Upper lobe of right lung (tissue), 1 donor: ENCODE measurements around the gene ETHE1. TPM values are rescaled to one million over a fixed set of nuclear protein-coding genes. Genes with fewer than 3 reads are reported as not detected.

Source experiments
- ATAC-seq: fragments of 200-7000 bp; cut with Tn5 transposase; one replicate; pipeline ENCODE4 v1.9.1; 2020; ENCODE audit warnings: mild to moderate bottlenecking, moderate library complexity
- DNase-seq: peaks from one replicate; pipeline ENCODE4 v3.0.0-alpha.2; 2020
- H3K27ac ChIP-seq: fragments of 200-600 bp; one replicate; pipeline ENCODE4 v1.8.0; 2022
- H3K27me3 ChIP-seq: fragments of 200-600 bp; one replicate; pipeline ENCODE4 v1.8.0; 2022; ENCODE audit warnings: mild to moderate bottlenecking
- H3K36me3 ChIP-seq: fragments of 200-600 bp; one replicate; pipeline ENCODE4 v1.8.0; 2022
- H3K4me1 ChIP-seq: fragments of 200-600 bp; one replicate; pipeline ENCODE4 v1.8.0; 2022
- H3K4me3 ChIP-seq: fragments of 200-600 bp; one replicate; pipeline ENCODE4 v1.8.0; 2022; ENCODE audit warnings: mild to moderate bottlenecking
- H3K9me3 ChIP-seq: fragments of 200-600 bp; one replicate; pipeline ENCODE4 v1.8.0; 2022
- CTCF ChIP-seq: fragments of 200-600 bp; IDR thresholded peaks from one replicate; pipeline ENCODE4 v1.8.0; 2022; ENCODE audit warnings: antibody characterized with exemption
- intact Hi-C: fragments of 100-400 bp; cut with DNase I; formaldehyde crosslinking; loops from one replicate; pipeline ENCODE4 v1.11.0; 2022
- total RNA-seq: library from RNA; stranded (reverse); fragmentation: NEBNext Ultra II Directional; extraction: Animal tissue kit (Norgen Biotek cat#: 25700); gene quantifications from one replicate; pipeline ENCODE4 v1.2.1, GENCODE V29; 2021
- donor health status: DM: no; HTN: yes; CAD: no; lungs with severe emphysema.

ETHE1 gene
- total RNA-seq, 1 donor from 2014 or later, result 34.6 TPM

GRCh38 chr19:43489310-43489709 lies 37.7 kb downstream of the ETHE1 start:
- H3K36me3 ChIP-seq, result no peaks in the 10 kb centered on the region
- no peak overlapping the region for H3K27ac ChIP-seq
- H3K9me3 ChIP-seq, result no peaks in the 10 kb centered on the region
- H3K4me1 ChIP-seq, result no peaks in the 10 kb centered on the region
- no peaks in the 10 kb centered on the region for H3K27me3 ChIP-seq
- ATAC-seq (peak; percentile 70), DNase-seq (no peak)
- no peak for TF ChIP-seq CTCF
- intact Hi-C loops, result no loop called here
- H3K4me3 ChIP-seq, result no peak overlapping the region

- no peaks in the 10 kb centered on the region for H3K4me1 ChIP-seq
- H3K27me3 ChIP-seq, result no peaks in the 10 kb centered on the region
- no peaks in the 10 kb centered on the region for H3K9me3 ChIP-seq
- no peak for TF ChIP-seq CTCF
- ATAC-seq, result no peak
- no peak for DNase-seq
- no peaks in the 10 kb centered on the region for H3K36me3 ChIP-seq
- H3K27ac ChIP-seq, result no peak overlapping the region
- no peak overlapping the region for H3K4me3 ChIP-seq
- intact Hi-C loops, result no loop called here
Observed at GRCh38 chr19:43488179-43488578, 38.8 kb downstream of the ETHE1 start.

DNA sequence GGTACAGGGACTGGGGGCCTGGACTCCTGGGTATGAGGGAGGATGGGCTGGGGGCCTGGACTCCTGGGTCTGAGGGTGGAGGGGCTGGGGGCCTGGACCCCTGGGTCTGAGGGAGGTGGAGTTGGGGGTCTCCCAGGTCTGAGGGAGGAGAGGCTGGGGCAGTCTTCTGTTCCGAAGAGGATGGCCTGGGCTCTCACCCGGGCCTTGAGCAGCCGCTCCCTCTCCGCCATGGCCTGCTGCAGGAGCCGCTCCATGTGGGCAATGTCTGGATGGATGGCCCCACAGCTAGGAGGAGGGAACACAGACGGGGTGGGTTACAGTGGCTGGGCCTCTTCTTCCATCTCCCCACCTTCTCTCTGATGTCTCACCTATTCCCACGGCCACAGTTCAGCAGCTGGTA lies 40.6 kb downstream of the ETHE1 start:
- DNase-seq (no peak), ATAC-seq (no peak)

GRCh38 chr19:43485951-43486350 lies 41.0 kb downstream of the ETHE1 start:
- Histone ChIP-seq H3K27ac (no peak overlapping the region), H3K4me3 (no peak overlapping the region), H3K36me3 (no peaks in the 10 kb centered on the region), H3K4me1 (no peaks in the 10 kb centered on the region), H3K27me3 (no peaks in the 10 kb centered on the region), H3K9me3 (no peaks in the 10 kb centered on the region)
- no peak for TF ChIP-seq CTCF
- ATAC-seq, result no peak
- intact Hi-C loops, result no loop called here
- no peak for DNase-seq

More for the DNA sequence above, 40.6 kb downstream of the ETHE1 start:
- Histone ChIP-seq H3K4me1 (no peaks in the 10 kb centered on the region), H3K27ac (no peak overlapping the region), H3K9me3 (no peaks in the 10 kb centered on the region), H3K4me3 (no peak overlapping the region), H3K27me3 (no peaks in the 10 kb centered on the region), H3K36me3 (no peaks in the 10 kb centered on the region)
- intact Hi-C loops, result no loop called here
- TF ChIP-seq CTCF, result no peak

DNA sequence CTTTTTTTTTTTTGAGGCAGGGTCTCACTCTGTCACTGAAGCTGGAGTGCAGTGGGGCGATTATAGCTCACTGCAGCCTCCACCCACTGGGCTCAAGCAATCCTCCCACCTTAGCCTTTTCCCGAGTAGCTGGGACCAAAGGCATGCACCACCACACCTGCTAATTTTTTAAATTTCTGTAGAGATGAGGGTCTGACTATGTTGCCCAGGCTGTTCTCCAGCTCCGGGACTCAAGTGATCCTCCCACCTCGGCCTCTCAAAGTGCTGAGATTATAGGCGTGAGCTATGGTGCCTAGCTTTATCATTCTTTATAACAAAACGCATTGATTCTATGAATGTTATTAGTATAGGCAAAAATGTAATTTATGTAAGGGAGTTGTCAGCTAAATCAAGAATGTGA lies 43.7 kb downstream of the ETHE1 start:
- ATAC-seq (no peak), DNase-seq (no peak)
- H3K4me3 ChIP-seq, result no peak overlapping the region
- H3K9me3 ChIP-seq, result no peaks in the 10 kb centered on the region
- intact Hi-C loops, result no loop called here
- TF ChIP-seq CTCF, result no peak
- H3K27me3 ChIP-seq, result no peaks in the 10 kb centered on the region
- H3K4me1 ChIP-seq, result no peaks in the 10 kb centered on the region
- no peak overlapping the region for H3K27ac ChIP-seq
- H3K36me3 ChIP-seq, result no peaks in the 10 kb centered on the region

- H3K27ac ChIP-seq, result no peak overlapping the region
- intact Hi-C loops, result no loop called here
- no peaks in the 10 kb centered on the region for H3K4me1 ChIP-seq
- H3K4me3 ChIP-seq, result no peak overlapping the region
- no peaks in the 10 kb centered on the region for H3K9me3 ChIP-seq
- DNase-seq (no peak), ATAC-seq (no peak)
- no peaks in the 10 kb centered on the region for H3K27me3 ChIP-seq
- no peaks in the 10 kb centered on the region for H3K36me3 ChIP-seq
- TF ChIP-seq CTCF, result no peak
Observed at GRCh38 chr19:43482193-43482592, 44.8 kb downstream of the ETHE1 start.
